ENCODE measurements around the gene GORAB. TPM values are rescaled to one million over a fixed set of nuclear protein-coding genes. Genes with fewer than 3 reads are reported as not detected.

The GORAB gene
- total RNA-seq, 4 donors from 2014 or later, result 19.7 to 52.8 (median 28.7) TPM

DNA sequence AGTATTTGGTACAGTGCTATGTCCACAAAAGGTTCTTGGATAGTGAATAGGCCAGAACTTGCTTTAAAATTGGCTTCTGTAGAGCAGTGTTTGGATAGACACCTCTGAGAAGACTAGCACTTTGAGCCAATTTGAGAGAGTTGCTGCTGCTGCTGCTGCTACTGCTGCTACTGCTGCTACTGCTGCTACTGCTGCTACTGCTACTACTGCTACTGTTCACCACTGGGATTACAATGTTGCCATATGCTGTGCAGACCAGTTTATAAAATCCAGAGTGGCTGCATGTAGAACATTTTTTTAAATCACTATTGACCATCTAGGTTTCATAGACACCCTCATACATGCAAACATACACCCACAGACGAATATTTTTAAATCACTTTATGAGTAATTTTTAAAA lies 15.3 kb downstream of the GORAB start:
- no peak for TF ChIP-seq POLR2A (IDR thresholded peaks at IDR 0.05)
- TF ChIP-seq, protein P1, sequence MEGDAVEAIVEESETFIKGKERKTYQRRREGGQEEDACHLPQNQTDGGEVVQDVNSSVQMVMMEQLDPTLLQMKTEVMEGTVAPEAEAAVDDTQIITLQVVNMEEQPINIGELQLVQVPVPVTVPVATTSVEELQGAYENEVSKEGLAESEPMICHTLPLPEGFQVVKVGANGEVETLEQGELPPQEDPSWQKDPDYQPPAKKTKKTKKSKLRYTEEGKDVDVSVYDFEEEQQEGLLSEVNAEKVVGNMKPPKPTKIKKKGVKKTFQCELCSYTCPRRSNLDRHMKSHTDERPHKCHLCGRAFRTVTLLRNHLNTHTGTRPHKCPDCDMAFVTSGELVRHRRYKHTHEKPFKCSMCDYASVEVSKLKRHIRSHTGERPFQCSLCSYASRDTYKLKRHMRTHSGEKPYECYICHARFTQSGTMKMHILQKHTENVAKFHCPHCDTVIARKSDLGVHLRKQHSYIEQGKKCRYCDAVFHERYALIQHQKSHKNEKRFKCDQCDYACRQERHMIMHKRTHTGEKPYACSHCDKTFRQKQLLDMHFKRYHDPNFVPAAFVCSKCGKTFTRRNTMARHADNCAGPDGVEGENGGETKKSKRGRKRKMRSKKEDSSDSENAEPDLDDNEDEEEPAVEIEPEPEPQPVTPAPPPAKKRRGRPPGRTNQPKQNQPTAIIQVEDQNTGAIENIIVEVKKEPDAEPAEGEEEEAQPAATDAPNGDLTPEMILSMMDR (IDR thresholded peaks at IDR 0.05), result no peak
- H3K36me3 ChIP-seq, result peaks cover 0 to 92% (median 0%) of the 10 kb centered on the region in 3 donors

DNA sequence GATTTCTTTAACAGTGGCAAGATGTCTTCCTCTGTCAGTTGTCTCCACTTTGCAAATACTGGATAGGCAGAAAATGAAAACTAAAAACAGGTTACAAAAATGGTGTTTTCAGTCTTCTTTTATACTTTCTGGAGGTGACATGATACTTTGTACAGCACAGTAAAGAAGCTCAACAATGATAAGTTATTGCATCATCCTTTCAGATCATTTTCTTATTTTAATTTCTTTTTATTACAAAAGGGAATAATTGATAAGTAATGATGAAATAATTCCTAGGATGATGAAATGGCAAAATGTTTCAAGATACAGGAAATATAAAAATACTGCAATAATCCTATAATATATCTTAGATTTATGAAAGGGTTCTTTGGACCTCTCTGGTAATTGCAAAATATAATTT lies 16.5 kb downstream of the GORAB start:
- no peak for DNase-seq
- H3K4me3 ChIP-seq, result no peak overlapping the region
- no peaks in the 10 kb centered on the region for H3K4me1 ChIP-seq
- H3K36me3 ChIP-seq, result peaks cover 0 to 88% (median 0%) of the 10 kb centered on the region in 3 donors
- H3K9me3 ChIP-seq, result no peaks in the 10 kb centered on the region
- H3K27ac ChIP-seq, result no peak overlapping the region
- H3K27me3 ChIP-seq, result no peaks in the 10 kb centered on the region
- TF ChIP-seq, protein P1 (IDR thresholded peaks at IDR 0.05), result no peak
- TF ChIP-seq POLR2A (IDR thresholded peaks at IDR 0.05), result no peak

More for the DNA sequence above, 15.3 kb downstream of the GORAB start:
- Histone ChIP-seq H3K27me3 (no peaks in the 10 kb centered on the region), H3K27ac (no peak overlapping the region), H3K9me3 (no peaks in the 10 kb centered on the region), H3K4me1 (no peaks in the 10 kb centered on the region), H3K4me3 (no peak overlapping the region)
- no peak for DNase-seq

DNA sequence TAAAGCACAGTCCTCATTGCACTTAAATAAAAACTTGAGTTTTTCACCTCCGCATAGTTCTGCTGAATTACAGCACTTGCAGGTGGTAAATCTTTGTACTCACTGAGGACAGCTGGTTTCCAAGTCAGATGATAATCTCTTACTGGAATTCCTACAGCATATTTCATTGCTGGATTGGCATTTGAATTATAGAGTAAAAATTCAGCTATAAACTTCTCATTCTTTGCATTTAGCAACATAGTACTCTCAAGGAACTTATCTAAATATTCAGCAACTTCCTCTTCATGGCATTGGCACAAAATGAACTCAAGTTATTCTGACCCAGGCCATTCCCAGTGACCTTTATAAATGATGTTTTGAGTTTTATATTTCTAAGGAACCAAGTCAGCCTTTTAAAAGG lies 23.4 kb downstream of the GORAB start:
- DNase-seq, result no peak
- H3K9me3 ChIP-seq, result peaks cover 0 to 8% (median 0%) of the 10 kb centered on the region in 4 donors
- no peak overlapping the region for H3K27ac ChIP-seq
- H3K4me1 ChIP-seq, result no peaks in the 10 kb centered on the region
- no peak overlapping the region for H3K4me3 ChIP-seq
- no peak for TF ChIP-seq POLR2A (IDR thresholded peaks at IDR 0.05)
- TF ChIP-seq, protein P1 (IDR thresholded peaks at IDR 0.05), result no peak
- no peaks in the 10 kb centered on the region for H3K27me3 ChIP-seq
- peaks cover 0 to 27% (median 0%) of the 10 kb centered on the region in 3 donors for H3K36me3 ChIP-seq

DNA sequence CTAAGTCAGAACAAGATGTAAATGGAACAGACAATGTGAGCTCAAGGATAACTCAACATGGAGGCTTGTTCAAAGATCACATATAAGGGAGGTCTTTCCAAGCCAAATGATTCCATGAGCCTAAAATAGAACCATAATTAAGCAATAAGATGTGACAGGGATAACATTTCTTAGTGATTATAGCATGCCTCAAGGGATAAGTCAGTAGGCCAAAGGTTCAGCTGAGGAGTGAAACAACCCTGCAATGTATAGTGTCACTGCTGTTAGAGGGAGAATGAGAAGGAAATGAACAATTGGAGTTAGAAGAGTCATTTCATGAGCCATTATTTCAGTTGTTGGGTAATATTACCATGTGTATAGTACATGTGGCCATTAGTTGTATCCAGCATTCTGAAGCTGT lies 25.0 kb downstream of the GORAB start:
- peak overlapping the region in 2 of 4 donors; percentile 39 to 76 for H3K27ac ChIP-seq
- no peaks in the 10 kb centered on the region for H3K4me1 ChIP-seq
- no peak for TF ChIP-seq POLR2A (IDR thresholded peaks at IDR 0.05)
- TF ChIP-seq, protein P1 (IDR thresholded peaks at IDR 0.05), result no peak
- no peak overlapping the region for H3K4me3 ChIP-seq
- H3K36me3 ChIP-seq, result peaks cover 0 to 14% (median 0%) of the 10 kb centered on the region in 3 donors
- peaks cover 0 to 8% (median 0%) of the 10 kb centered on the region in 4 donors for H3K9me3 ChIP-seq
- H3K27me3 ChIP-seq, result no peaks in the 10 kb centered on the region
- no peak for DNase-seq

DNA sequence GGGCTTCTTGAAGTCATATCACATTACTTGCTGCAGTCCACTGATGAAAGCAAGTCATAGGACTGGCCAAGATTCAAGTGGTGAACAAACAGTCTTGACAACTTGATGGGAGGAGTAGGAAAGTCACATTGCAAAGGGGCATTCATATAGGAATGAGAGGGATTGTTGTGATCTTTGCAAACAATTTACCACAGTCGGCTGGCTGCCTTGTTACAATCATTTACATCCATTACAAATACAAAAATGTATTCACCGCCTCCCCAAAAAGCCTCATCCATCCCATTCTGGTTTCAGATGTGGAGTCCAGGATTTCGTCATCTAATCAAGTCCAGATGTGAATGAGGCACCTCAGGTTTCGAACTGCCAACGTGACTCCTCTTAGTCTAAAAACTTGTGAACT lies 26.8 kb downstream of the GORAB start:
- Histone ChIP-seq H3K27me3 (no peaks in the 10 kb centered on the region), H3K27ac (no peak overlapping the region), H3K36me3 (peaks cover 0 to 5% (median 0%) of the 10 kb centered on the region in 3 donors), H3K9me3 (peaks cover 0 to 8% (median 0%) of the 10 kb centered on the region in 4 donors), H3K4me3 (no peak overlapping the region), H3K4me1 (peaks cover 0 to 7% (median 0%) of the 10 kb centered on the region in 4 donors)
- TF ChIP-seq, protein P1 (IDR thresholded peaks at IDR 0.05), result no peak
- TF ChIP-seq POLR2A (IDR thresholded peaks at IDR 0.05), result no peak
- DNase-seq, result no peak

DNA sequence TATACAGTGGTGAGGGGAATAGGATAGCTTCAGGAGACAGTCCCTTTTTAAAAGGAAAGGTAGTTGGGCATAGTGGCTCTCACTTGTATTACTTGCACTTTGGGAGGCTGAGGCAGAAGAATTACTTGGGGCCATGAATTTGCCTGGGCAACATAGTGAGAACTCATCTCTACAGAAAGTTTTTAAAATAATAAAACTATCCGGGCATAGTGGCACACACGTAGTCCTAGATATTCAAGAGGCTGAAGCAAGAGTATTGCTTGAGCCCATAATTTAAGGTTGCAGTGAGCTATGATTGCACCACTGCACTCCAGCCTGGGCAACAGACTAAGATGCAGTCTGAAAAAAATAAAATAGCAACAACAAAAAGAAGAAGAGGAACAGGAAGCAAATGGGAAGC lies 27.2 kb downstream of the GORAB start:
- TF ChIP-seq POLR2A (IDR thresholded peaks at IDR 0.05), result no peak
- TF ChIP-seq, protein P1 (IDR thresholded peaks at IDR 0.05), result no peak
- no peak overlapping the region for H3K4me3 ChIP-seq
- H3K27me3 ChIP-seq, result no peaks in the 10 kb centered on the region
- H3K4me1 ChIP-seq, result peaks cover 0 to 7% (median 0%) of the 10 kb centered on the region in 4 donors
- DNase-seq, result no peak
- H3K27ac ChIP-seq, result no peak overlapping the region
- H3K36me3 ChIP-seq, result peaks cover 0 to 2% (median 0%) of the 10 kb centered on the region in 3 donors
- H3K9me3 ChIP-seq, result peaks cover 0 to 8% (median 0%) of the 10 kb centered on the region in 4 donors
